Measurements from ENCODE around the gene MARF1. TPM values are rescaled to one million over a fixed set of nuclear protein-coding genes. Genes with fewer than 3 reads are reported as not detected.

Gene MARF1
- total RNA-seq, 1 experiment from 2014 or later: 51.5 TPM

DNA sequence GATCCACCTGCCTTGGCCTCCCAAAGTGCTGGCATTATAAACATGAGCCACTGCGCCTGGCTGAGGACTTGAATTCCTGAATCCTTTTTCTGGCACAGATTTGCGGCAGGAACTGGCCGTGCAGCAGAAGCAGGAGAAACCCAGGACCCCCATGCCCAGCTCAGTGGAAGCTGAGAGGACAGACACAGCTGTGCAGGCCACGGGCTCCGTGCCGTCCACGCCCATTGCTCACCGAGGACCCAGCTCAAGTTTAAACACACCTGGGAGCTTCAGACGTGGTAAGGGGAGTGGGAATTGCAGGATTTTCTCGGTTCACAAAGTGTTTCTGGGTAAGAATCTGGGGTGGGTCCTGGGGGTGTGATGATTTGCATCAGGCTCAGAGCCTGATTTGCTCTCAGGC, 48.1 kb upstream of the MARF1 start:
- H3K4me1 ChIP-seq (ENCODE audit: control insufficient read depth, insufficient read depth, low read length): no peaks in the 10 kb centered on the region
- TF ChIP-seq, protein P1, sequence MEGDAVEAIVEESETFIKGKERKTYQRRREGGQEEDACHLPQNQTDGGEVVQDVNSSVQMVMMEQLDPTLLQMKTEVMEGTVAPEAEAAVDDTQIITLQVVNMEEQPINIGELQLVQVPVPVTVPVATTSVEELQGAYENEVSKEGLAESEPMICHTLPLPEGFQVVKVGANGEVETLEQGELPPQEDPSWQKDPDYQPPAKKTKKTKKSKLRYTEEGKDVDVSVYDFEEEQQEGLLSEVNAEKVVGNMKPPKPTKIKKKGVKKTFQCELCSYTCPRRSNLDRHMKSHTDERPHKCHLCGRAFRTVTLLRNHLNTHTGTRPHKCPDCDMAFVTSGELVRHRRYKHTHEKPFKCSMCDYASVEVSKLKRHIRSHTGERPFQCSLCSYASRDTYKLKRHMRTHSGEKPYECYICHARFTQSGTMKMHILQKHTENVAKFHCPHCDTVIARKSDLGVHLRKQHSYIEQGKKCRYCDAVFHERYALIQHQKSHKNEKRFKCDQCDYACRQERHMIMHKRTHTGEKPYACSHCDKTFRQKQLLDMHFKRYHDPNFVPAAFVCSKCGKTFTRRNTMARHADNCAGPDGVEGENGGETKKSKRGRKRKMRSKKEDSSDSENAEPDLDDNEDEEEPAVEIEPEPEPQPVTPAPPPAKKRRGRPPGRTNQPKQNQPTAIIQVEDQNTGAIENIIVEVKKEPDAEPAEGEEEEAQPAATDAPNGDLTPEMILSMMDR (IDR thresholded peaks at IDR 0.05): no peak
- no peak for TF ChIP-seq POLR2AphosphoS5 (IDR thresholded peaks at IDR 0.05; ENCODE audit: low read depth, low read length)
- no peak overlapping the region for H3K27ac ChIP-seq (ENCODE audit: low read length)
- no peaks in the 10 kb centered on the region; the same call in 1 of the 2 replicates for H3K36me3 ChIP-seq (ENCODE audit: control insufficient read depth, insufficient read depth, low read length)
- ChIA-PET POLR2A (no interaction called here), CTCF (interaction anchor here (0.6 kb wide), 1 partner anchor 8 kb away, joined by 3 read pairs; no protein-coding TSS in a partner anchor)
- no peak overlapping the region for H3K4me3 ChIP-seq (ENCODE audit: low read depth in 2 of 2, low read length in 2 of 2)
- ATAC-seq: no peak
- no peak for DNase-seq (ENCODE audit: low read depth, low spot score)
- BruUV-seq (replicated peaks): no TSS peak
- in situ Hi-C loops (cut with HindIII; ENCODE audit: low pct_unique_long_range_greater_than_20kb, low sequenced_read_pairs): no loop called here
- no peaks in the 10 kb centered on the region for H3K9me3 ChIP-seq (ENCODE audit: control insufficient read depth, insufficient read depth, low read depth, low read length)
- intact Hi-C loops (cut with micrococcal nuclease; ENCODE audit: unreplicated experiment): no loop called here
- H3K27me3 ChIP-seq (ENCODE audit: control insufficient read depth, insufficient read depth, low read length): no peaks in the 10 kb centered on the region

DNA sequence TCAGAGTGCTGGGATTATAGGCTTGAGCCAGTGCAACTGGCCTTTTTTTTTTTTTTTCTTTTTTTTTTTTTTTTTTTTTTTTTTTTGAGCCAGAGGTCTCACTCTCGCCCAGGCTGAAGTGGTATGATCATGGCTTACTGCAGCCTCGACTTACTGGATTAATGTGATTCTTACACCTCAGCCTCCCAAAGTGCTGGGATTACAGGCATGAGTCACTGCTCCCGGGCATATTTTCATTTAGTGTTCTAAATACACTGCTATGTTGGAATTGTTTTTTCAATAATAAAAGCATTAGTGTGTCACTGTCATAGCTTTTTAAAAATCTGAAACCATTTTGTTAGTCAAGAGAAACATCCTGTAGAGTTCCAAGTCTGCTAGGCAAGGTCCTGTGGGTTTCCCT, 47.3 kb upstream of the MARF1 start:
- no peak for ATAC-seq
- H3K36me3 ChIP-seq (ENCODE audit: control insufficient read depth, insufficient read depth, low read length): no peaks in the 10 kb centered on the region
- BruUV-seq (replicated peaks): no TSS peak
- ChIA-PET POLR2A (no interaction called here), CTCF (interaction anchor here (0.6 kb wide), 1 partner anchor 9 kb away, joined by 3 read pairs; no protein-coding TSS in a partner anchor)
- H3K4me1 ChIP-seq (ENCODE audit: control insufficient read depth, insufficient read depth, low read length): no peaks in the 10 kb centered on the region
- DNase-seq (ENCODE audit: low read depth, low spot score): no peak
- no peak overlapping the region for H3K4me3 ChIP-seq (ENCODE audit: low read depth in 2 of 2, low read length in 2 of 2)
- no peak overlapping the region for H3K27ac ChIP-seq (ENCODE audit: low read length)
- intact Hi-C loops (cut with micrococcal nuclease; ENCODE audit: unreplicated experiment) (no loop called here), in situ Hi-C loops (cut with HindIII; ENCODE audit: low pct_unique_long_range_greater_than_20kb, low sequenced_read_pairs) (no loop called here)
- TF ChIP-seq, protein P2, sequence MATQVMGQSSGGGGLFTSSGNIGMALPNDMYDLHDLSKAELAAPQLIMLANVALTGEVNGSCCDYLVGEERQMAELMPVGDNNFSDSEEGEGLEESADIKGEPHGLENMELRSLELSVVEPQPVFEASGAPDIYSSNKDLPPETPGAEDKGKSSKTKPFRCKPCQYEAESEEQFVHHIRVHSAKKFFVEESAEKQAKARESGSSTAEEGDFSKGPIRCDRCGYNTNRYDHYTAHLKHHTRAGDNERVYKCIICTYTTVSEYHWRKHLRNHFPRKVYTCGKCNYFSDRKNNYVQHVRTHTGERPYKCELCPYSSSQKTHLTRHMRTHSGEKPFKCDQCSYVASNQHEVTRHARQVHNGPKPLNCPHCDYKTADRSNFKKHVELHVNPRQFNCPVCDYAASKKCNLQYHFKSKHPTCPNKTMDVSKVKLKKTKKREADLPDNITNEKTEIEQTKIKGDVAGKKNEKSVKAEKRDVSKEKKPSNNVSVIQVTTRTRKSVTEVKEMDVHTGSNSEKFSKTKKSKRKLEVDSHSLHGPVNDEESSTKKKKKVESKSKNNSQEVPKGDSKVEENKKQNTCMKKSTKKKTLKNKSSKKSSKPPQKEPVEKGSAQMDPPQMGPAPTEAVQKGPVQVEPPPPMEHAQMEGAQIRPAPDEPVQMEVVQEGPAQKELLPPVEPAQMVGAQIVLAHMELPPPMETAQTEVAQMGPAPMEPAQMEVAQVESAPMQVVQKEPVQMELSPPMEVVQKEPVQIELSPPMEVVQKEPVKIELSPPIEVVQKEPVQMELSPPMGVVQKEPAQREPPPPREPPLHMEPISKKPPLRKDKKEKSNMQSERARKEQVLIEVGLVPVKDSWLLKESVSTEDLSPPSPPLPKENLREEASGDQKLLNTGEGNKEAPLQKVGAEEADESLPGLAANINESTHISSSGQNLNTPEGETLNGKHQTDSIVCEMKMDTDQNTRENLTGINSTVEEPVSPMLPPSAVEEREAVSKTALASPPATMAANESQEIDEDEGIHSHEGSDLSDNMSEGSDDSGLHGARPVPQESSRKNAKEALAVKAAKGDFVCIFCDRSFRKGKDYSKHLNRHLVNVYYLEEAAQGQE (IDR thresholded peaks at IDR 0.05; ENCODE audit: insufficient read depth in 1 of 2, low read depth in 2 of 2, low read length in 1 of 2): no peak
- TF ChIP-seq TCF7L2 (IDR thresholded peaks at IDR 0.05; ENCODE audit: low read depth, low read length): no peak
- TF ChIP-seq SIN3A (IDR thresholded peaks at IDR 0.05; ENCODE audit: borderline replicate concordance, insufficient read depth, low read depth, low read length): no peak
- no peak for TF ChIP-seq POLR2AphosphoS5 (IDR thresholded peaks at IDR 0.05; ENCODE audit: low read depth, low read length)
- TF ChIP-seq, protein P1 (IDR thresholded peaks at IDR 0.05): no peak
- H3K9me3 ChIP-seq (ENCODE audit: control insufficient read depth, insufficient read depth, low read depth, low read length): no peaks in the 10 kb centered on the region
- H3K27me3 ChIP-seq (ENCODE audit: control insufficient read depth, insufficient read depth, low read length): no peaks in the 10 kb centered on the region
